Loucy (cell line): ENCODE measurements around the gene SLC48A1.

Experiments
- H2AFZ ChIP-seq: fragments of 200-600 bp; sonication (generic); 2 replicates; pipeline ENCODE4 v1.6.0; 2016; ENCODE audit warnings: antibody characterized with exemption, mild to moderate bottlenecking, low read length, moderate library complexity
- H3F3A ChIP-seq: fragments of 200-600 bp; 2 replicates; pipeline ENCODE4 v1.6.0; 2016; ENCODE audit warnings: antibody characterized with exemption, low read depth, mild to moderate bottlenecking
- H3K27me3 ChIP-seq: fragments of 200-600 bp; sonication (generic); 2 replicates; pipeline ENCODE4 v1.6.1; 2014; ENCODE audit warnings: low read length, mild to moderate bottlenecking; ENCODE audit not compliant: insufficient read depth, poor library complexity, severe bottlenecking
- H3K36me3 ChIP-seq: fragments of 200-600 bp; sonication (generic); 2 replicates; pipeline ENCODE4 v1.6.1; 2016; ENCODE audit warnings: low read length; ENCODE audit not compliant: insufficient read depth
- H3K4me1 ChIP-seq: fragments of 200-600 bp; sonication (generic); 2 replicates; pipeline ENCODE4 v1.5.1; 2014; ENCODE audit warnings: low read length, mild to moderate bottlenecking; ENCODE audit not compliant: insufficient read depth, poor library complexity, severe bottlenecking
- H3K4me2 ChIP-seq: fragments of 200-600 bp; sonication (generic); 2 replicates; pipeline ENCODE4 v1.6.0; 2014; ENCODE audit warnings: antibody characterized with exemption, low read length, low read depth, mild to moderate bottlenecking; ENCODE audit not compliant: poor library complexity, severe bottlenecking
- H3K4me3 ChIP-seq: fragments of 200-600 bp; sonication (generic); 2 replicates; pipeline ENCODE4 v1.5.1; 2014; ENCODE audit warnings: low read length, mild to moderate bottlenecking, mixed read lengths; ENCODE audit not compliant: poor library complexity, severe bottlenecking
- H3K79me2 ChIP-seq: fragments of 200-600 bp; sonication (generic); 2 replicates; pipeline ENCODE4 v1.6.1; 2014; ENCODE audit warnings: low read length; ENCODE audit not compliant: insufficient read depth
- H3K9ac ChIP-seq: fragments of 200-600 bp; sonication (generic); 2 replicates; pipeline ENCODE4 v1.6.0; 2014; ENCODE audit warnings: mild to moderate bottlenecking, low read depth, low read length, moderate library complexity; ENCODE audit not compliant: poor library complexity, severe bottlenecking
- H3K9me2 ChIP-seq: fragments of 200-600 bp; sonication (generic); replicated peaks from 2 replicates; pipeline ENCODE4 v1.6.1; 2016; ENCODE audit warnings: low read depth, low read length, mixed read lengths
- H3K9me3 ChIP-seq: fragments of 200-600 bp; sonication (generic); 2 replicates; pipeline ENCODE4 v1.6.1; 2014; ENCODE audit warnings: mild to moderate bottlenecking, antibody characterized with exemption, low read length, low read depth; ENCODE audit not compliant: insufficient read depth
- H4K20me1 ChIP-seq: fragments of 200-600 bp; sonication (generic); 2 replicates; pipeline ENCODE4 v1.6.0; 2014; ENCODE audit warnings: antibody characterized with exemption, low read length, mild to moderate bottlenecking; ENCODE audit not compliant: insufficient read depth, poor library complexity, severe bottlenecking
- EZH2phosphoT487 ChIP-seq: fragments of 200-600 bp; IDR thresholded peaks from 2 replicates; pipeline ENCODE4 v1.6.1; 2018; ENCODE audit warnings: antibody characterized with exemption, mild to moderate bottlenecking, moderate library complexity, borderline replicate concordance
- TF ChIP-seq, protein P1 (sequence below): fragments of 200-600 bp; sonication (generic); conservative IDR thresholded peaks from 2 replicates; pipeline ENCODE4 v1.5.1; 2014; ENCODE audit warnings: mild to moderate bottlenecking, antibody characterized with exemption, low read length

Gene SLC48A1

DNA sequence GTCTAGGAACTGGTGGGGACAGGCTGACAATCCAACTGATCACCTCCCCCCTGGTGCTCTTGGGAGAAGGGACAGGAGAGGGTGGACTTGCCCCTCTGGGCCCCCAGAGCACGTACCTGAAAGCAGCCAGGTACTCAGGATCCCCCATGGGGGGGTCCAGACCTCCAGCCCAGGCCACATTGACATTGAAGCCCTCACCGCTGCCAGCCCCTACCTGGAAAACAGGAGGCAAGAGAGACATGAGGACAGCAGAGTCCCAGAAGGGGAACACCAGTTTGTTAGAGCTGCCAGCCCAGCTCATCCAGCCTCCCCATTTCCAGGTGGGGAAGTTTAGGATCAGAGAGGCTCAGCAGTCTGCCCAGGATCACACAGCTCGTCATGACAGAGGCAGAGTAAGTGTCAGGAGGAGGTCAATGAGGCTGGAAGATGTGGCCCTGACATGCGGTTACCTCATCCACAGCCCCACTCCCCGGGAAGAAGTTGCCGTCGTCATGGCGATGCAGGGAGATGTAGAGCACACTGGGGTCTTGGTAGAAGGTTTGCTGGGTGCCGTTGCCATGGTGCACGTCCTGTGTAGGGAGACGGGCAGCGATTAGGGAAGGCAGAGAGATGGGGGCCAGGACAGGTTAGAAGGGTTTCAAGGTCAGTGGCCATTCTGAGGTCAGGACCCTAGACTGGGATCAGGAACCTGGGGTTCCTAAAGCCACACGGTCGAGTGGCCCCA is 14.7 kb downstream of the SLC48A1 start:
- TF ChIP-seq, protein P1, sequence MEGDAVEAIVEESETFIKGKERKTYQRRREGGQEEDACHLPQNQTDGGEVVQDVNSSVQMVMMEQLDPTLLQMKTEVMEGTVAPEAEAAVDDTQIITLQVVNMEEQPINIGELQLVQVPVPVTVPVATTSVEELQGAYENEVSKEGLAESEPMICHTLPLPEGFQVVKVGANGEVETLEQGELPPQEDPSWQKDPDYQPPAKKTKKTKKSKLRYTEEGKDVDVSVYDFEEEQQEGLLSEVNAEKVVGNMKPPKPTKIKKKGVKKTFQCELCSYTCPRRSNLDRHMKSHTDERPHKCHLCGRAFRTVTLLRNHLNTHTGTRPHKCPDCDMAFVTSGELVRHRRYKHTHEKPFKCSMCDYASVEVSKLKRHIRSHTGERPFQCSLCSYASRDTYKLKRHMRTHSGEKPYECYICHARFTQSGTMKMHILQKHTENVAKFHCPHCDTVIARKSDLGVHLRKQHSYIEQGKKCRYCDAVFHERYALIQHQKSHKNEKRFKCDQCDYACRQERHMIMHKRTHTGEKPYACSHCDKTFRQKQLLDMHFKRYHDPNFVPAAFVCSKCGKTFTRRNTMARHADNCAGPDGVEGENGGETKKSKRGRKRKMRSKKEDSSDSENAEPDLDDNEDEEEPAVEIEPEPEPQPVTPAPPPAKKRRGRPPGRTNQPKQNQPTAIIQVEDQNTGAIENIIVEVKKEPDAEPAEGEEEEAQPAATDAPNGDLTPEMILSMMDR, result no peak
- no peak for TF ChIP-seq EZH2phosphoT487
- Histone ChIP-seq H3K9me3 (no peaks in the 10 kb centered on the region), H3K27me3 (no peaks in the 10 kb centered on the region), H4K20me1 (no peaks in the 10 kb centered on the region), H3K4me3 (no peak overlapping the region), H3K4me1 (no peaks in the 10 kb centered on the region), H3K79me2 (no peaks in the 10 kb centered on the region), H3F3A (no peaks in the 10 kb centered on the region), H3K9me2 (no peaks in the 10 kb centered on the region), H2AFZ (no peak overlapping the region), H3K36me3 (peaks cover 100% of the 10 kb centered on the region), H3K4me2 (no peak overlapping the region), H3K9ac (no peak overlapping the region)

- Histone ChIP-seq H3K4me1 (no peaks in the 10 kb centered on the region), H2AFZ (no peak overlapping the region), H4K20me1 (no peaks in the 10 kb centered on the region)
Observed at GRCh38 chr12:47789141-47789540, 16.1 kb downstream of the SLC48A1 start.

DNA sequence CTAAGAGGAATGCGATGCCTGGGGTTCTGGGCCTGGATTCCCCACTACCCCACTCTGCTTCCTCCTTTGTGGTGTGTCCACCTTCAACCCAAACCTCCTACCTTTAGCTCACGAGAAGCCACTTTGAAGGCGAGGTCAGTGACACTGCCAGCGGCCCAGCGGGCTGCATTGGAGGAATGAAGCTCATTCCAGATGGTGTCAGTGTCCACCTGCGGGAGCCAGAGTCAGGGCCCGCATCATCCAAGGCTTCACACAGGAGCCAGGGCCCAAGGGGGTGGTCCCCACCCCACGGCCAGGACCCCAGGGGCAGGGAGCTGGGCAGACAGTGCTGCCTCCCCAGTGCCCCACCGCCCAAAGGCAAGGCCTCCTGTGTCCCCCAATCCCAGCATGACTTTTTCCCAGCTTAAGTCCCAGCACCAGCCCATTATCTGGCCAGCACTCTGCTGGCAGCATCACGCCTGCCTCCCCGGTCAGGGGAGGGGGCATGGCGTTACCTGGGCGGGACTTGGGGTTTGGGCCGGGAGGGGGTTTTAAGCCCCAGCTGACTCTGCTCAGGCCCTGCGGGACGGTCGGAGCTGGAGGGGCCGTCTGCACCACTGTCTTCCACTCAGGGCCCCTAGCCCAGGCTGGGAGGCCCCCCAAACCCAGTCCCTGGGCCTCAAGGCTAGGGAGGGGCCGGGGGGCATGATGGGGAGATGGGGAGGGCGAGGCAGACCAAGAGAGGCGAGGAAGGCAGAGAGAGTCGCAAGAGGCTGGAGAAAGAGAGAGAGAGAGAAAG is 16.9 kb downstream of the SLC48A1 start:
- Histone ChIP-seq H3K79me2 (no peaks in the 10 kb centered on the region), H3K4me2 (no peak overlapping the region), H3K9me3 (no peaks in the 10 kb centered on the region), H3K4me3 (no peak overlapping the region), H3K9me2 (no peaks in the 10 kb centered on the region), H4K20me1 (no peaks in the 10 kb centered on the region), H3K27me3 (no peaks in the 10 kb centered on the region), H3K9ac (no peak overlapping the region), H3K4me1 (no peaks in the 10 kb centered on the region), H3K36me3 (peaks cover 100% of the 10 kb centered on the region), H2AFZ (no peak overlapping the region), H3F3A (no peaks in the 10 kb centered on the region)
- TF ChIP-seq, protein P1, result no peak
- no peak for TF ChIP-seq EZH2phosphoT487

More at GRCh38 chr12:47789141-47789540, 16.1 kb downstream of the SLC48A1 start:
- Histone ChIP-seq H3K9ac (no peak overlapping the region), H3K79me2 (no peaks in the 10 kb centered on the region), H3K9me2 (no peaks in the 10 kb centered on the region), H3K36me3 (peaks cover 100% of the 10 kb centered on the region), H3K27me3 (no peaks in the 10 kb centered on the region), H3K4me3 (no peak overlapping the region), H3K9me3 (no peaks in the 10 kb centered on the region), H3K4me2 (no peak overlapping the region), H3F3A (no peaks in the 10 kb centered on the region)
- TF ChIP-seq, protein P1, result no peak
- no peak for TF ChIP-seq EZH2phosphoT487
